BLaER1 (cell line): ENCODE data around the gene KCNQ4.

Experiments used
- H3K27ac ChIP-seq: shearing (Covaris generic); formaldehyde crosslinking; 2 replicates; pipeline ENCODE4 v1.8.1; 2022
- H3K27me3 ChIP-seq: shearing (Covaris generic); formaldehyde crosslinking; 2 replicates; pipeline ENCODE4 v1.8.1; 2022
- H3K36me3 ChIP-seq: shearing (Covaris generic); formaldehyde crosslinking; 2 replicates; pipeline ENCODE4 v1.8.1; 2022
- H3K4me1 ChIP-seq: shearing (Covaris generic); formaldehyde crosslinking; 2 replicates; pipeline ENCODE4 v1.8.1; 2022
- H3K4me2 ChIP-seq: shearing (Covaris generic); formaldehyde crosslinking; 2 replicates; pipeline ENCODE4 v1.8.1; 2022
- H3K4me3 ChIP-seq: shearing (Covaris generic); formaldehyde crosslinking; 2 replicates; pipeline ENCODE4 v1.8.1; 2022
- H3K9ac ChIP-seq: shearing (Covaris generic); formaldehyde crosslinking; 2 replicates; pipeline ENCODE4 v1.8.1; 2022
- H3K9me3 ChIP-seq: shearing (Covaris generic); formaldehyde crosslinking; 2 replicates; pipeline ENCODE4 v1.8.1; 2022
- H4K20me1 ChIP-seq: shearing (Covaris generic); formaldehyde crosslinking; 2 replicates; pipeline ENCODE4 v1.8.1; 2022
- Cebpa-rat ChIP-seq: shearing (Covaris generic); IDR thresholded peaks from 2 replicates; pipeline ENCODE4 v1.8.1; 2022

The KCNQ4 gene

DNA sequence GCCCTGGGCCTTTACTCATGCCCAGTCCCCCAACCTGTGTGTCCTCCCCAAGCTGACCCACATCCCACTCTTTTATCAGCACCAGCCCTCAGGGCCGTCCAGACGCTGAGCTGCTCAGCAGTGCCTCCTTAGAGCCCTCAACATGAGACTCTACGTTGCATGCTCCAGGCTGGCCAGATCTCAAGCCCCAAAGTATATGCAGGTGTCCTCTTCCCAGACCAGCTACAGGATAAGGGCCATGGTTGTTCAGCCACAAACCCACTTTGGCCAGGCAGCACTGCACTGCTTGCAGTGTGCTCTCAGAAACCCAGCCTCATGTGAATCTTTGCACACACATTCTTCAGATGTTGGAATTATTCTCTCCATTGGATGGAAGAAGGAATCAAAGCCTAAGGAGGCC is 72.5 kb downstream of the KCNQ4 start:
- TF ChIP-seq Cebpa-rat: no peak
- peaks cover under 1% of the 10 kb centered on the region; the same call in 1 of the 2 replicates for H3K27me3 ChIP-seq

DNA sequence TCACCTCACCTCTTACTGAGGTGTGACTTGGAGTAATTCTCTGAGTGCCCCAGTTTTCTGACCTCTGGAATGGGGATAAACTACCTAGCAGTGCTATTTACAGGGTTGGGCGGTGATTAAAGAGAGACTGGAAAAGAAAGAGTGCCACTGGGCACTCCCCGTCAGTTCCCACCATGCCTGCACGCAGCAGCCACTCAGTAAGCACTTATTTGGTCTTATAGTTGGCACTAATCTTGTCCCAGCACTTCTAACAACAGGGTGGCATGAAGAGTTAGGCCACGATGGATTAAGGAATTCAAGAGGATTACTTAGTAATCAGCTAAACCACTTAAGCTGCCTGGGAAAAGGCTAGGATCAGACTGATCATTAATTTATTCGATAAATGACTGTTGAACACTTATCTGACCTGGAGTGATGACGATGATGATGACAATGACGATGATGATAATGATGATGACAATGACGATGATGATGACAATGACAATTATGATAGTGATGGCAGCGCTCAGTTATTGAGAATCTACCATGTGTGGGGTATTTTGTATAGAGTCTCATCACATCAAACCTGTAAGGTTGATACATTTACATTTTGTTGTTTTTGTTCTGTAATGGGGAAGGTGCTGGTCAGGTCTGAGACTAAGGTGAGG is 73.2 kb downstream of the KCNQ4 start:
- H3K9ac ChIP-seq: no peak overlapping the region
- no peaks in the 10 kb centered on the region for H3K9me3 ChIP-seq
- no peak for TF ChIP-seq Cebpa-rat
- peaks cover 7% of the 10 kb centered on the region; the same call in 1 of the 2 replicates for H3K27me3 ChIP-seq
- peaks cover 25% of the 10 kb centered on the region for H3K4me1 ChIP-seq
- no peaks in the 10 kb centered on the region for H3K36me3 ChIP-seq
- no peak overlapping the region for H3K27ac ChIP-seq
- peaks cover 9% of the 10 kb centered on the region; the same call in 1 of the 2 replicates for H4K20me1 ChIP-seq
- H3K4me2 ChIP-seq: no peak overlapping the region
- H3K4me3 ChIP-seq: no peak overlapping the region

More for the DNA sequence above, 72.5 kb downstream of the KCNQ4 start:
- Histone ChIP-seq H3K36me3 (no peaks in the 10 kb centered on the region), H3K4me2 (no peak overlapping the region), H3K4me3 (no peak overlapping the region), H3K9ac (no peak overlapping the region), H4K20me1 (peaks cover 6% of the 10 kb centered on the region; the same call in 1 of the 2 replicates), H3K4me1 (peaks cover 22% of the 10 kb centered on the region), H3K27ac (no peak overlapping the region), H3K9me3 (no peaks in the 10 kb centered on the region)

DNA sequence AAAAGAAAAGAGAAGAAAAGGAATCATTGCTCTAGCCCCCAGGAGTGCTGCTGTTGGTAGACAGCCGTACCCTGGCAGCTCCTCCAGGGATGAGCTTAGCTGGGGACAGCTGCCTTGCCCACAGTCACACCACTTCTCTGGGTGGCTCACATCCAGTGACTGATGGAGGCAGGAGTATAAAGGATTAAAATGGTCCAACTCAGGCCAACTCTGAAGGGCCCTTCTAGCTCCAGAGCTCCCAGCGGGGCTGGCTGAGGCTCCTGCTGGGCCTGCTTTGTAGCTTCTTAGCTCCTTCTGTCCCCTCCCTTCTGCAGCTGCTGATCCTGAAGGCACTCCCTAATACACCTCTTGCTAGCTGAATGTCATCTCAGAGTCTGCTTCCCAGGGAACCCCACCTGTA is 74.2 kb downstream of the KCNQ4 start:
- Histone ChIP-seq H3K4me3 (no peak overlapping the region), H4K20me1 (peaks cover 12% of the 10 kb centered on the region; the same call in 1 of the 2 replicates), H3K36me3 (no peaks in the 10 kb centered on the region), H3K4me2 (no peak overlapping the region), H3K4me1 (peaks cover 28% of the 10 kb centered on the region), H3K27ac (no peak overlapping the region), H3K27me3 (peaks cover 10% of the 10 kb centered on the region; the same call in 1 of the 2 replicates), H3K9me3 (no peaks in the 10 kb centered on the region), H3K9ac (no peak overlapping the region)
- no peak for TF ChIP-seq Cebpa-rat

DNA sequence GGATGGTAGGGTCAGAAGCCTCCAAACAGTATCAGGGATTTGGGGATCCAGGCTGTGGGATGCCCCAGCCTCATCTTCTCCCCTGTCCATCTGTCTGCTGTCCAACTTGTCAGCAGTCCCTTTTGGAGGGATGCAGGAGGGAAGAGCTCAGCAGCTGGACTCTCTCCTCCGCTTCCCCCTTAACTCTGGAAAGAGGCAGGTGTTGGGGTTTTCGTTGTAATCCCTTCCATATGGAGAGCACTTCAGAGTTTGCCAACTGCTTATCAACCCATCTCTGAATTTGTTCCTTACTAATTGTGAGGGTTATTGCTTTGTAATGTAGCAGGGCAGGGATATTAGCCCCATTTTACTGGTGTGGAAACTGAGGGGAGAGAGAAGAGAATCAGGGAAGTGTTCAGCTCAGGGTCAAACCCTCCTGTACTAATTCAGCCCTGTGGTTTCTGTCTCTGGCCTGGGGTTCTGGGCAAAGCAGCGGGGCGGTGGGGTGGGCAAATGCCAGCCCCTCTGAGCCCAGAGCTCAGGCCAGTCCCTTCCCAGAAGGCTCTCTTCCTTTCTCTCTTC is 75.3 kb downstream of the KCNQ4 start:
- peaks cover 10% of the 10 kb centered on the region; the same call in 1 of the 2 replicates for H3K27me3 ChIP-seq
- no peak overlapping the region for H3K4me3 ChIP-seq
- TF ChIP-seq Cebpa-rat: no peak
- H3K27ac ChIP-seq: peak overlapping the region; percentile 37; the same call in 1 of the 2 replicates
- H3K36me3 ChIP-seq: no peaks in the 10 kb centered on the region
- peaks cover 40% of the 10 kb centered on the region for H3K4me1 ChIP-seq
- peak overlapping the region; percentile 52; the same call in 1 of the 2 replicates for H3K9ac ChIP-seq
- H4K20me1 ChIP-seq: peaks cover 12% of the 10 kb centered on the region; the same call in 1 of the 2 replicates
- peak overlapping the region; percentile 98 for H3K4me2 ChIP-seq
- no peaks in the 10 kb centered on the region for H3K9me3 ChIP-seq

DNA sequence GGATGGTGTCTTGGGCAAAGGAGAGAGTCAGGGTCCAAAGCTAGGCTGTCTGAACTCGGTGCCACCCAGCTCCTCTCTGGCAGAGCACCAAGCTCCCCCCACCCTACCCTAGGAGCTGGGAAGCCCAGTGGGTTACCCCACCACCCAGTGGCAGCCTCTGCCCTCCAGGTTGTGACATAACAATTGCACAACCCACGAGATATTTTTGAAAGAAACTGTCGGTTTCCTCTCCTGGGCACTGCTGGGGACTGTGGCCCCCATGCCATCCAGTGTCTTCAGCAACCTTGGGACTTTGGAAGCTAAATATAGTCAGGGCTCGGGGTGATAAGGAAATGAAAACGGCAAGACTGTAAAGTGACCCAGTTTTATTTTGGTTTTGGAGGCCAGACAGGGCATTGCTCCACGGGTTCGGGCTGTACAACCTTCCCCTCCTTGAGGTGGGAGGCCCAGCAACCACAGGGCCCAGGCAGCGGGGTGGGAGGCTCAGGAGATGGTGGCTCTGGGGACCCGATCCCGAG is 77.2 kb downstream of the KCNQ4 start:
- peaks cover 10% of the 10 kb centered on the region; the same call in 1 of the 2 replicates for H3K27me3 ChIP-seq
- peak overlapping the region; percentile 90 for H3K27ac ChIP-seq
- TF ChIP-seq Cebpa-rat: peak; percentile 95
- peaks cover 43% of the 10 kb centered on the region for H3K4me1 ChIP-seq
- H3K9me3 ChIP-seq: no peaks in the 10 kb centered on the region
- no peaks in the 10 kb centered on the region for H3K36me3 ChIP-seq
- H3K4me2 ChIP-seq: peak overlapping the region; percentile 98
- peak overlapping the region; percentile 91 for H3K4me3 ChIP-seq
- H3K9ac ChIP-seq: peak overlapping the region; percentile 92
- peaks cover 12% of the 10 kb centered on the region; the same call in 1 of the 2 replicates for H4K20me1 ChIP-seq

DNA sequence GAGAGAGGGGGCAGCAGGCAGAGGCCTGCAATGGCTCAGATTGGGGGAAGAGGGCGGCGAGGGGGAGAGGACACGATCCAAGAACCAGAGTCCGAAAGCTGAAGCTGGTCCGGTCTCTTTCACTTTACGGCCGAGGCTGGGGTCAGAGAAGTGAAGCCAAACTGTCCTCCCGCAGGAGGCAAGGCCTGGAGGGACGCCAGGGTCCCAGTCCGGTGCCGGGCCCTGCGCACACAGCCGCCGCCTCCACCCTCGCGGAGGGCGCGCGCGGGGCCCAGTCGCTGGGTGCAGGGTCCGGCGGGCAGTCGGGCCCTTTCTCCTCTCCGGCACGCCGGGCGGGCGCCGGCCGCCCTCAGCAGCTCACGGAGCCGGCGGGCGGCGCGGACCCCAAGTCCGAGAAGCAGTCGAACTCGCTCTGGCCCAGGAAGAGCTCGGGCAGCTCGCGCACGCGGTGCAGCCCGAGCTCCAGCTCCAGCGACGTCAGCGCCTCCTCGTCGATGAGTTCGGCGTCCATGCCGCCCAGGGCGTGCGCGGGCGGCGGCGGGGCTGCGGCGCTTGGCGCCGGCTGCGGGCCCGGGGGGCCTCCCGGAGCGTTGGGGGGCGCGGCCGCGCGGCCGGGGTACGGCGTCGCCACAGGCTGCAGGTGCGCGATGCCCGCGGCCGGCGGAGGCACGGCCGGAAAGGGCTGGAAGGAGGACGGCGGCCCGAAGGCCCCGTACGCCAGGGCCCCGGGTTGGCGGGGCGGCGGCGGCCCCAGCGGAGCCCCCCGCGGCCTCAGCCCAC is 77.8 kb downstream of the KCNQ4 start:
- Histone ChIP-seq H3K4me3 (peak overlapping the region; percentile 91), H3K4me2 (peak overlapping the region; percentile 98), H3K9me3 (no peaks in the 10 kb centered on the region), H3K9ac (peak overlapping the region; percentile 92), H3K27me3 (peaks cover 10% of the 10 kb centered on the region; the same call in 1 of the 2 replicates), H4K20me1 (peaks cover 12% of the 10 kb centered on the region; the same call in 1 of the 2 replicates), H3K4me1 (peaks cover 43% of the 10 kb centered on the region), H3K36me3 (no peaks in the 10 kb centered on the region), H3K27ac (peak overlapping the region; percentile 90)
- no peak for TF ChIP-seq Cebpa-rat

DNA sequence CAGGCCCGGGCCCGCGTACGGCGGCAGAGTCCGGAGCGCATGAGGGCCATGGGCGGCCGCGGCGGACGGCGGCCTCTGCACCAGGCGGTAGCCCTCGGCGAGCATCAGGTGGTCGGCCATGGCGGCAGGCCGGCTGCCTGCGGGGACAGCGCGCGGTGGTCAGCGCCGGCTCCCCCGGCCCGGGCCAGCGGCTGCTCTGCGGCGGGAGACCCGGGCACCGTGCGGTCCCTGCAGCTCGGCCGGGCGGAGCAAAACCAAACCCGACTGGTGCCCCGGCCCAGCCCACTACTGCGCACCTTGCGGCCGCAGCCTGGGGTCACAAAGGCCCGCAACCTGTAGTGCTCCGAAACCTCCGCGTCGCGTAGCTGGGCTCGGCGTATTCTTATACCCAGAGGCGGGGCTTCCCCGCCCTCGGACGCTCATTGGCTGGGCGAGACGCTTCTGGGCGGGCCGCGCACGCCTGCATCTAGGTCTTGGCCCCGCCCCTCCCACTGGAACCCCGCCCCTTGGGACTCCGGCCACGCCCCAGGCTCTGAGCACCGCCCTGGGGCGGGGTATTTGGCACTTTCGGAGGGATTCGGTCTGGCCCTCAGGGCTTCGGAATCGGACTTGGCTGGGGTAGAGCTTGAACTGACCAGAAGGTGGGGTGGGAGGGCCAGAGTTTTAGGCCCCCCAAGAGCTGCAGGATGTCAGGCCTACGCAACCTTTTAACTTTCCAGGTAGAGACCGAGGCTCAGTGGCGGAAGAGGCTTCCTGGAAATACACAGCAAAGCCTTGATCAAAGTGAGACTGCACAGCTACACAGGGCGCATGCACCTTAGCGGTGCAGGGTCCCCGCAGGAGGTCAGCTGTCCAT is 78.6 kb downstream of the KCNQ4 start, which contains the start of gene CITED4:
CITED4 (minus strand) TSS at position 356 of the 856 bp plus-strand sequence; CDS start at position 120, 236 bp downstream.
- H3K4me1 ChIP-seq: peaks cover 43% of the 10 kb centered on the region
- no peaks in the 10 kb centered on the region for H3K9me3 ChIP-seq
- H3K27ac ChIP-seq: peak within 1 kb of the TSS; percentile 90
- H3K9ac ChIP-seq: peak within 1 kb of the TSS; percentile 92
- no peak for TF ChIP-seq Cebpa-rat
- H4K20me1 ChIP-seq: peaks cover 12% of the 10 kb centered on the region; the same call in 1 of the 2 replicates
- H3K27me3 ChIP-seq: peaks cover 10% of the 10 kb centered on the region; the same call in 1 of the 2 replicates
- H3K36me3 ChIP-seq: no peaks in the 10 kb centered on the region
- peak within 1 kb of the TSS; percentile 91 for H3K4me3 ChIP-seq
- peak within 1 kb of the TSS; percentile 98 for H3K4me2 ChIP-seq

DNA sequence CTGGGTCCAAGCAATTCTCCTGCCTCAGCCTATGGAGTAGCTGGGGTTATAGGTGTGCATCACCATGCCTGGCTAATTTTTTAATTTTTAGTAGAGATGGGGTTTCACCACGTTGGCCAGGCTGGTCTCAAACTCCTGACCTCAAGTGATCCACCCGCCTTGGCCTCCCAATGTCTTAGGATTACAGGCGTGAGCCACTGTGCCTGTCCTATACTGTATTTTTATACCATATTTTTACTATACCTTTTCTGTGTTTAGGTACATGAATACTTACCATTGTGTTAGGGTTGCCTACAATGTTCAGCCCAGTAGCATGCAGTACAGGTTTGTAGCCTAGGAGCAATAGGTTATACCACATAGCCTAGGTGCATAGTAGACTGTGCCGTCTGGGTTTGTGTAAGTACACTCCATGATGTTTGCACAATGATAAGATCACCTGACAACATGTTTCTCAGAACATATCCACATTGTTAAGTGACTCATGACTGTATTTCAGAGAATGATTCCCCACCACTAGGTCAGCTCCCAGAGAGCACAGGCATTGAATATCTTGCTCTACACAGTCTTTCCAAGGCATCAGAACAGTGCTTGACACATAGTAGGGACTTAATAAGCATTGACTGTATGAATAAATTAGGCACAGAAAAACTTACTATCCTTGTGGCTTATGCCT is 84.6 kb downstream of the KCNQ4 start:
- Histone ChIP-seq H4K20me1 (no peaks in the 10 kb centered on the region), H3K9ac (no peak overlapping the region), H3K27me3 (no peaks in the 10 kb centered on the region), H3K27ac (no peak overlapping the region), H3K36me3 (no peaks in the 10 kb centered on the region), H3K4me1 (peaks cover 11% of the 10 kb centered on the region), H3K9me3 (peaks cover 4% of the 10 kb centered on the region; the same call in 1 of the 2 replicates), H3K4me3 (no peak overlapping the region), H3K4me2 (no peak overlapping the region)
- no peak for TF ChIP-seq Cebpa-rat
